D721Med (cell line): ENCODE data around the gene DHX34.

Source experiments
- DNase-seq: peaks from one replicate; pipeline ENCODE4 v3.0.0; 2011; ENCODE audit warnings: low spot score; ENCODE audit not compliant: insufficient read length
- FAIRE-seq: peaks from 2 replicates; lab custom pipeline; 2011; peaks lifted over from hg19 to GRCh38; lab: Jason Lieb, UNC
- CTCF ChIP-seq: IDR thresholded peaks from 2 replicates; pipeline ENCODE4 v1.5.1; 2012; ENCODE audit warnings: mild to moderate bottlenecking, control low read depth; ENCODE audit not compliant: insufficient read depth; ENCODE audit errors: missing control alignments

Gene DHX34

GRCh38 chr19:47319923-47320871 is 28.9 kb upstream of the DHX34 start:
- DNase-seq, result no peak
- TF ChIP-seq CTCF, result no peak
- no peak for FAIRE-seq

- no peak for TF ChIP-seq CTCF
- FAIRE-seq (no peak), DNase-seq (no peak)
Observed at GRCh38 chr19:47321630-47322029, 27.5 kb upstream of the DHX34 start.

GRCh38 chr19:47322058-47322457 is 27.1 kb upstream of the DHX34 start:
- no peak for TF ChIP-seq CTCF
- FAIRE-seq, result no peak
- no peak for DNase-seq

DNA sequence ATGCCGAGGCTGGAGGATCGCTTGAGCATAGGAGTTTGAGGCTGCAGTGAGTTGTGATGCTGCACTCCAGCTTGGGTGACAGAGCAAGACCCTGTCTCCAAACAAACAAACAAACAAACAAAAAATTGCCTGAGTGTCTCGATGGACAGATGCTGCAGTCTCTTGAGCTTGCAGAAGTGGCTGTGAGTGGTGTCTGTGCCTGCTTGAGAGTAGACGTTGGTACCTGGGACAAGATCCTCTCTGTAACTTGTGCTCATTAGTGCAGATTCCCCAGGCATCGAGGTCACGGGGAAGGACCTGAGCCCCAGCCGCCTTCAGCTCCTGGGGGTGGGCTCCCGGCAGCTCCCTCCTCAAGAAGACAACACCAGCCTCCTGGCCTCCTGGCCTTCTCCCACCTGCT is 25.7 kb upstream of the DHX34 start:
- FAIRE-seq, result no peak
- TF ChIP-seq CTCF, result no peak
- no peak for DNase-seq

- no peak for FAIRE-seq
- DNase-seq, result no peak
- TF ChIP-seq CTCF, result no peak
Observed at GRCh38 chr19:47323872-47324271, 25.2 kb upstream of the DHX34 start.

DNA sequence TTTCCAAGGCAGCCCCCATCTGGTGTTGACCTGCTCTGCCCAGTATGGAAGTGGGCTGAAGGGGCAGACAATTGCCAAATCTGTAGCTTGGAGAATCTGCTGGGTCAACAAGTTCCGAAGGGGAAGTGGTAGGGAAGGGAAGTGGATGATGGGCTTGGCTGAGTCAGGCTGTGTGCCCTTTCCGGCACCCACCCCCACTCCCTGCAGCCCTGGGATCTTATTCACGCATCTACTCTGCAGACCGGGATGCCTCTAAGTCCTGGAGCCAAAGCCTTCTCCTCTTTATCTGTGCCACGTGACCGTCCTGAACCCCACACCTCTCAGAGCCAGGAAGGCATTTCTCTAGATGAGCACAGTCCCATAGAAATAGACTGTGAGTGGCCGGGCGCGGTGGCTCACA is 24.6 kb upstream of the DHX34 start:
- FAIRE-seq (no peak), DNase-seq (no peak)
- no peak for TF ChIP-seq CTCF

DNA sequence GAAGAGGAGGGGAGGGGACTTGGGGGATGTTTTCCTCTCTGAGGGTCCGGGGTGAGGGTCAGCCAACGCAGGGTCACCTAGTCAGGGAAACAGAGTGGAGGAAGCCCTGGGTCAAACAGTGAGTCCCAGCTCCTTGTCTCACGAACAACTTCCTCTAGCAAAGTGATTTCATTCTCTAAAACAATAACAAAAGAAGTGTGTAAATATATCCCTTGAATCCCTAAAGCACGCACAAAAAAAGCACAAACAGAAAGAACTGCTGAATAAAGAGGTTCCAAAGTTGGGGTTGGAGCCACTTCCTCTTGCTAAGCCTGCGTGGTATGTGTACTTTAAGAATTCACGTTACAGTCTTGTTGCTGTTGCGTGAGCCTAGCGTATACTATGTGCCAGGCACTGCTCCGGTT is 18.6 kb upstream of the DHX34 start:
- TF ChIP-seq CTCF, result no peak
- DNase-seq, result no peak
- FAIRE-seq, result no peak
